Stomach smooth muscle (tissue), 2 donors: Measurements from ENCODE around the gene HSBP1L1.
"Not testable (repeated sequence)": the region's sequence is repeated elsewhere in the genome, so short reads cannot be mapped to it uniquely, and the experiment has no call there.

Experiments used
- H3K27ac ChIP-seq: one replicate; pipeline ENCODE4 v1.7.0; 2013; ENCODE audit warnings: mild to moderate bottlenecking, low read length, inconsistent platforms
- H3K27me3 ChIP-seq, 2 donors: one replicate each; pipeline ENCODE4 v1.7.0; 2013; ENCODE audit warnings: low read length in 2 of 2; ENCODE audit not compliant: insufficient read depth in 2 of 2, control insufficient read depth in 1 of 2
- H3K36me3 ChIP-seq, 2 donors: one replicate each; pipeline ENCODE4 v1.7.0; 2013; ENCODE audit warnings: low read length in 2 of 2; ENCODE audit not compliant: control insufficient read depth in 2 of 2, insufficient read depth in 2 of 2
- H3K4me1 ChIP-seq: one replicate; pipeline ENCODE4 v1.7.0; 2013; ENCODE audit warnings: low read length; ENCODE audit not compliant: control insufficient read depth, insufficient read depth
- H3K4me3 ChIP-seq, 2 donors: one replicate each; pipeline ENCODE4 v1.7.0; 2013; ENCODE audit warnings: low read length in 2 of 2
- H3K9ac ChIP-seq, 2 donors: one replicate each; pipeline ENCODE4 v1.7.0; 2013; ENCODE audit warnings: low read length in 2 of 2, mild to moderate bottlenecking in 1 of 2
- H3K9me3 ChIP-seq, 2 donors: one replicate each; pipeline ENCODE4 v1.7.0; 2013; ENCODE audit warnings: low read length in 2 of 2; ENCODE audit not compliant: control insufficient read depth in 2 of 2
- donor health status: healthy.
- donor health status: Pancreatic carcinoma.

Gene HSBP1L1

DNA sequence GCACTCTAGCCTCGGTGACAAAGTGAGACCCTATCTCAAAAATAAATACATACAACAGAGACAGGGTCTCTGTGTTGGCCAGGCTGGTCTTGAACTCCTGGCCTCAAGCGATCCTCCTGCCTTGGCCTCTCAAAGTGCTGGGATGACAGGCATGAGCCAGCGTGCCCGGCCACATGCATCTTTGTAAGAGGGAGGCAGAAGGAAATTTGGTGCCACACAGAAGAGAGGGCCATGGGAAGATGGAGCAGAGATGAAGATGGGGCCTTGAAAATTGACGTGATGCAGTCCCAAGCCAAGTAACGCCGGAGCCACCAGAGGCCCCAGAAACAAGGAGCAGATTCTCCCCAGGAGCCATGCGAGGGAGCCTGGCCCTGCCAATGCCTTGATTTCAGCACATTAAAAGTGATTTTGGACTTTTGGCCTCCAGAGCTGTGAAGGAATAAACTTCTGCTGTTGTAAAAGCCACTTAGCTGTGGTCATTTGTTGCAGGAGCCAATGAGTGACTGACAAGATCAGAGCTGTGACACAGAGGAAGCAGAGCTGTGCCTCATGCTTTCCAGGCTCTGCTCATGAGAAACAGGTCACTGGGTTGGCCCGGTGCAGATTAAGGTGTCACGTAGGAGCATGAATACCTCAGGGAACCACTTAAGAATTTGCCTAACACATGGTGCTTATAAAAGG is 10.3 kb upstream of the HSBP1L1 start:
- Histone ChIP-seq H3K27ac (no peak overlapping the region), H3K4me1 (peaks cover 25% of the 10 kb centered on the region), H3K27me3 (peaks cover 0 to 7% of the 10 kb centered on the region in 2 donors), H3K4me3 (no peak overlapping the region), H3K9ac (no peak overlapping the region), H3K36me3 (no peaks in the 10 kb centered on the region), H3K9me3 (no peaks in the 10 kb centered on the region)

DNA sequence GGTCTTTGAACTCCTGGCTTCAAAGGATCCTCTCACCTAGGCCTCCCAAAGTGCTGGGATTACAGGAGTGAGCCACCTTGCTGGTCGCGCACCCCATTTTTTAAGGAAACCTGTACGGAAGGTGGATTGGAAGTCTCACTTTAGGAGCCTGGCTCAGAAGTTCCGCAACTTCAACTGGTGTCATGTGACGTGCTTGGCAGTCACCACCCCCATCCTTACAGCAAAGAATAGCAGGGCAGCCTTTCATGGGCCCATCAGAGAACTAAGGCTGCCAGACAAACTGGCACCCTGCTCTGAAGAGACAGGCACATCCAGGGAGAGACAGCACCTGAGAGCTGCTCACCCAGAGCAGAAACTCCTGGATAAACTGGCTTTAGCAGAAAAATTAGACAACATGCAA is 9.7 kb upstream of the HSBP1L1 start:
- Histone ChIP-seq H3K27ac (no peak overlapping the region), H3K36me3 (no peaks in the 10 kb centered on the region), H3K4me3 (no peak overlapping the region), H3K9me3 (no peaks in the 10 kb centered on the region), H3K4me1 (peaks cover 21% of the 10 kb centered on the region), H3K27me3 (peaks cover 0 to 7% of the 10 kb centered on the region in 2 donors), H3K9ac (no peak overlapping the region)

DNA sequence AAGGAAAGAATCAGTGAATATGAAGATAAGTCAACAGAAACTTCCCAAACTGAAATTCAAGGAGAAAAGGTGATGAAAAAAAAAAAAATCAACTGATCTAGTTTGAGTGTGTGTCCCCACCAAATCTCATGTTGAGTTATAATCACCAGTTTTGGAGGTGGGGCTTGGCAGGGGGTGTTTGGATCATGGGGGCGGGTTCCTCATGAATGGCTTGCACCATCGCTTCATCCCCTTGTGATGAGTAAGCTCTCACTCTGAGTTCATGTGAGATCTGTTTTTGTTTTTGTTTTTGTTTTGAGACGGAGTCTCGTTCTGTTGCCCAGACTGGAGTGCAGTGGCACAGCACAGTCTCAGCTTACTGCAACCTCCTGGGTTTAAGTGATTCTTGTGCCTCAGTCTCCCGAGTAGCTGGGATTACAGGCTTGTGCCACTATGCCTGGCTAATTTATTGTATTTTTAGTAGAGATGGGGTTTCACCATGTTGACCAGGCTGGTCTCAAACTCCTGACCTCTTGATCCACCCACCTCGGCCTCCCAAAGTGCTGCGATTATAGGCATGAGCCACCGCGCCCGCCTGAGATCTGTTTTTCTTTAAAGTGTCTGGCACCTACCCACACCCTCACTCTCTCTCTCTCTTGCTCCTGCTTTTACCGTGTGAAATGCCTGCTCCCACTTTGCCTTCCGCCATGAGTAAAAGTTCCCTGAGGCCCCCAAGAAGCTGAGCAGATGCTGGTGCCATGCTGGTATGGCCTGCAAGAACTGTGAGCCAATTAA is 9.0 kb upstream of the HSBP1L1 start:
- Histone ChIP-seq H3K36me3 (no peaks in the 10 kb centered on the region), H3K27me3 (peaks cover 0 to 7% of the 10 kb centered on the region in 2 donors), H3K4me1 (peaks cover 15% of the 10 kb centered on the region), H3K9ac (no peak overlapping the region), H3K27ac (no peak overlapping the region), H3K9me3 (no peaks in the 10 kb centered on the region), H3K4me3 (no peak overlapping the region)

DNA sequence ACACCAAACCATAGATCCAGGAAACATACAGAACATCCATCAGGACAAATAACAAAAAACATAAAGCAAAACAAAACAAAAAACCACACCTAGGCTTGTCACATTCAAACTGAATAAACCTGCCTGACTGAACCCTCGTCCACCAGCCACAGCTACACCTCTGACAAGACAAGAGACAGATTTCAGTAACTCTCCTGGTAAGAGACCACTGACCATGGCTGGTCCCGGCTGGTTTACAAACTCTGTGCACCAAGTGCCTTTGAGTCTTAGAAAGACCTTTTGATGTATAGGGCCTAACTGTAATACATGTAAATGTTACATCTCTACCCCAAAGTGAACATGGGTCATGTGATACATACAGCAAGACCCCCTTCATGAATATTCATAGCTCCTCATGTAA is 8.2 kb upstream of the HSBP1L1 start:
- Histone ChIP-seq H3K4me1 (peaks cover 11% of the 10 kb centered on the region), H3K4me3 (no peak overlapping the region), H3K9ac (no peak overlapping the region), H3K9me3 (no peaks in the 10 kb centered on the region), H3K27ac (no peak overlapping the region), H3K27me3 (peaks cover 0 to 7% of the 10 kb centered on the region in 2 donors), H3K36me3 (no peaks in the 10 kb centered on the region)

DNA sequence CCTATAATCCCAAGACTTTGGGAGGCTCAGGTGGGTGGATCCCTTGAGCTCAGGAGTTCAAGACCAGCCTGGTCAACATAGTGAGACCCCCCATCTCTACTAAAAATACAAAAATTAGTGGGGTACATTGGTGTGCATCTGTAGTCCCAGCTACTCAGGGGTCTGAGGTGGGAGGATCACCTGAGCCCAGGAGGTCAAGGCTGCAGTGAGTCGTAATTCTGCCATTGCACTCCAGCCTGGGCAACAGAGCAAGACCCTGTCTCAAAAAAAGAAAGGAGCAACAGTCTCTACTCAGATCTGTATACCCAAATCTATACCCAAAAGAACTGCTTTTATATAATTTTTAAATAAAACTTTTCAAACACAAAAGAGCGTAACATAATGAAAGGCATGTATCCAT is 5.5 kb upstream of the HSBP1L1 start:
- H3K27me3 ChIP-seq: peaks cover 2 to 4% of the 10 kb centered on the region in 2 donors
- no peak overlapping the region for H3K27ac ChIP-seq
- H3K9me3 ChIP-seq: no peaks in the 10 kb centered on the region
- peaks cover 3% of the 10 kb centered on the region for H3K4me1 ChIP-seq
- no peak overlapping the region for H3K9ac ChIP-seq
- H3K4me3 ChIP-seq: no peak overlapping the region
- no peaks in the 10 kb centered on the region for H3K36me3 ChIP-seq

DNA sequence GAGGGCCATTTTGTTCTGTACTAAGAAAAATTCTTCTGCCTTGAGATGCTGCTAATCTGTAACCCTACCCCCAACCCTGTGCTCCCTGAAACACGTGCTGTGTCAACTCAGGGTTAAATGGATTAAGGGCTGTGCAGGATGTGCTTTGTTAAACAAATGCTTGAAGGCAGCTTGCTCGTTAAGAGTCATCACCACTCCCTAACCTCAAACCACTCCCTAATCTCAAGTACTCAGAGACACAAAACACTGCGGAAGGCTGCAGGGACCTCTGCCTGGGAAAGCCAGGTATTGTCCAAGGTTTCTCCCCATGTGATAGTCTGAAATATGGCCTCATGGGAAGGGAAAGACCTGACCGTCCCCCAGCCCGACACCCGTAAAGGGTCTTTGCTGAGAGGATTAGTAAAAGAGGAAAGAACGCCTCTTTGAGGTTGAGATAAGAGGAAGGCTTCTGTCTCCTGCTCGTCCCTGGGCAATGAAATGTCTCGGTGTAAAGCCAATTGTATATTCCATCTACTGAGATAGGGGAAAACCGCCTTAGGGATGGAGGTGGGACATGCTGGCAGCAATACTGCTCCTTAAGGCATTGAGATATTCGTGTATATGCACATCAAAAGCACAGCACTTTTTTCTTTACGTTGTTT is 4.2 kb upstream of the HSBP1L1 start:
- not testable (repeated sequence) for H3K9me3 ChIP-seq, H3K36me3 ChIP-seq, H3K9ac ChIP-seq, H3K4me3 ChIP-seq, H3K27ac ChIP-seq
- H3K4me1 ChIP-seq: peaks cover 11% of the 10 kb centered on the region
- peaks cover 2 to 17% of the 10 kb centered on the region in 2 donors for H3K27me3 ChIP-seq

DNA sequence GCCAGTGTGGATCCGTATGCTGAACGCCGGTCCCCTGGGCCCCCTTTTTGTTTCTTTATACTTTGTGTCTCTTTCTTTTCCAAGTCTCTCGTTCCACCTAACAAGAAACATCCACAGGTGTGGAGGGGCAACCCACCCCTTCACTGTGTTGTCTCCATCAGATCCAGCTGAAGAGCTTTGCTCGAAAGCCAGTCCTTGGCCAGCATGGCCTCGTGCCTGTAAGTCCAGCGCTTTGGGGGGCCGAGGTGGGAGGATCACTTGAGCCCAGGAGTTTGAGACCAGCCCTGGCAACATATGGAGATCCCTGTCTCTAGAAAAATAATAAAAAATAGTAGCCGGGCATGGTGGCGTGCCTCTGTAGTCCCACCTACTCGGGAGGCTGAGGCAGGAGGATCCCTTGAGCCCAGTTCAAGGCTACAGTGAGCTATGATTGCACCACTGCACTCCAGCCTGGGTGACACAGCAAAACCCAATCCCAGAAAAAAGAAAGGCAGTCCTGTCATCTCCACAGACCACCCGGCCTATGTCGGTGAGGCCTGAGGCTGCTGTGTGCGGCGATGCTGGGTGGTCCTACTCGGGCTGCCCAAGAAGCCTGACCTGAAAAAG is 3.4 kb upstream of the HSBP1L1 start:
- Histone ChIP-seq H3K27ac (no peak overlapping the region), H3K4me3 (no peak overlapping the region)

DNA sequence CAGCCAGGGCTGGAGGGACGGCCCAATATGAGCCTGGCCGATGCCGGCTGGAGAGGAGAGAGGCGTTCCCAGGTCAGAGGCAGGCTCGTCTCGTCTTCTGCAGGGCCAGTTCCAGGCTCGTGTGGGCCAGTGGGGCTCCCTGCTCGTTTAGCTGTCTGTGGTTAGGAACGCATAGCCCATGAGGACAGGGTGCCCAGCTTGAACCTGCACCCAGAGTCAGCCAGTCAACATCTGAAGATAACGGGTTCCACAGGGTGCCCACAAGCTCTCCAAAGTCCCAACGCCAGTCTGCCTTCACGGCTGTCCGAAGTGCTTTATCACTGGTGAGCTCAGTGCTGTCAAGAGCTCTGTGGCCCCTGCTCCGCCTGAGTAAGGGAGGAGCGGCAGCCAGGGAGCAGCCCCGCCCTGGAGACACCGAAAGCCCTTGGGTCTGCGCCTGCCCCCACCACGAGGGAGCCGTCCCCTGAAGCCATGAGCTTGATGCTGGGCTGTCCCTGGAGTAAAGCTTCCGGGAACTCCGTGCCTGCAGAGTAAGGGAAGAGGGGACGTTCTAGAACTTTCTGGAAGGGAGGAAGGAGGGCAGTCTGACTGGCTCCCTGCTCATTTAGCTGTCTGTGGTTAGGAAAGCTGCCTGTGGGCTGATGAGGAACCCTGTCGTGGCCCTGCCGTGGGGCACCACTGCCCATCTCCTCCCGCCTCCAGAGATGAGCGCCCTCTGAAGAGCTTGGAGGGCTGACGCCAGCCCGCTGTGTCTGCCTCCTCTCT is 2.7 kb upstream of the HSBP1L1 start:
- Histone ChIP-seq H3K4me3 (no peak overlapping the region), H3K9me3 (no peaks in the 10 kb centered on the region), H3K4me1 (peaks cover 14% of the 10 kb centered on the region), H3K9ac (no peak overlapping the region), H3K27me3 (peaks cover 2 to 20% of the 10 kb centered on the region in 2 donors), H3K36me3 (no peaks in the 10 kb centered on the region), H3K27ac (no peak overlapping the region)

More for the DNA sequence above, 3.4 kb upstream of the HSBP1L1 start:
- peaks cover 14% of the 10 kb centered on the region for H3K4me1 ChIP-seq
- no peaks in the 10 kb centered on the region for H3K36me3 ChIP-seq
- H3K9ac ChIP-seq: no peak overlapping the region
- peaks cover 2 to 20% of the 10 kb centered on the region in 2 donors for H3K27me3 ChIP-seq
- H3K9me3 ChIP-seq: no peaks in the 10 kb centered on the region

DNA sequence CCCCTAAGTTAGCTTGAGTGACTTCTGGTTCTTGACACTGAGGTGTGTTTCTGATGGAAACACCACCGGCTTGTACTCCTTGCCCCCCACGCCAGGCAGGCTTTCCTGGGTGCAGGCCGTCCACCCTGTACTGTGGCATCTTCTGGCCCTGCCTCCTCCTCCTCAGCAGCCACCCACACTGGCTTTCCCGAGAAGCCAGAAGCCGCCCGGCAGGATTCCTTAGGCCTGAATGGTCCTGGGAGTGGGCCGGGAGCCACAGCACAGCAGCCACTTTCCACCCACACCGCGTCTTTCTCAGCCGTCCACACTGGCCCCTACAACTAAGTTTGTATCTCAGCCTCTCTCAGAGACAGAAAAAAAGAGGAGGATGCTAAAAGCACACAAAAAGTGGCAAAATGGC is 2.1 kb upstream of the HSBP1L1 start:
- Histone ChIP-seq H3K36me3 (no peaks in the 10 kb centered on the region), H3K9me3 (no peaks in the 10 kb centered on the region), H3K27ac (no peak overlapping the region), H3K4me3 (no peak overlapping the region), H3K27me3 (peaks cover 2 to 20% of the 10 kb centered on the region in 2 donors), H3K4me1 (peaks cover 14% of the 10 kb centered on the region), H3K9ac (no peak overlapping the region)
